Stimulated activated CD4-positive, alpha-beta T cell treated with anti-CD3 and anti-CD28 coated beads, Interleukin-2, amount 100 ng/mL, for 24 hours (primary cell): ENCODE results near the gene RAB11FIP4.

Source experiments
- DNase-seq, 2 donors: peaks; one replicate each; pipeline ENCODE4 v3.0.0-alpha.2; 2020

The RAB11FIP4 gene

DNA sequence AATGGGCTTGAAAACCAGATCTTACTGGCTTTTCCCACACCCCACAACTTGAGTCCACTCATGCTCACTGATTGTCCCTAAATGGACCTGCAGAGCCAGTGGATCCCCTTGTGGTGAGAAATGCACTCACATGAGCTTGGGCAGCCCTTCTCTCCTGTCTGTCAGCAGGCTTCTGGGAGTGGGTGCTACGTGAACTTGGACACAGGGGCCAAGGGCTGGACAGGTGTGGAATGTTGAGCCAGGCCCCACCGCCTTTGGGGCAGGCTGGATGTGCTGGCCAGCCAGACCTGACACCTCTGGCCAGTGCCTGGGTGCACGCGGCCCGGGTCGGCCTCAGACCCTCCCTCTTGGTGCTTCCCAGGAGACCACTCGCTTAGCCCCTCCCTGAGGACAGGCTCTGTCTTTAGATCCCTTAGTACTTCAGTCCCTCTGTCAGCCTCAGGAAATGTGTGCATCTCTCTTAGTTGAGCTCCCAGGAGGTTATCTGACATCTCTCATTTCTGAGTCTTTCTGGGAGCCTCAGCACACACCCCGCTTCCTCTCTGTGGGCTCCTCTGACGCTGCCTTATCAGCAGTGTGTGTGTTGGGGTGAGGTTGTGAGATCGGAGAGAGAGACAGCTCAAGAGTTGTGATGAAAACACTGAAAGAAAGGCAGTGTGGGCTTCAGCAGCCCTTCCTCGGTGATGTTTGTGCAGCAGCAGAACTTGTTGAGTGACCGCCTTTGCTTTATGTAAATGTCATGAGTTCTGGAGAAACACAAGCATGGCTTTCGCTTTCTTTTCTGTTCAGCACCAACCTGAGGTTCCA lies 117.0 kb downstream of the RAB11FIP4 start:
- peak; percentile 62 to 63 for DNase-seq

- DNase-seq = peak in 1 of 2 donors; percentile 36
Measured at GRCh38 chr17:31509095-31509804, 117.8 kb downstream of the RAB11FIP4 start.

DNA sequence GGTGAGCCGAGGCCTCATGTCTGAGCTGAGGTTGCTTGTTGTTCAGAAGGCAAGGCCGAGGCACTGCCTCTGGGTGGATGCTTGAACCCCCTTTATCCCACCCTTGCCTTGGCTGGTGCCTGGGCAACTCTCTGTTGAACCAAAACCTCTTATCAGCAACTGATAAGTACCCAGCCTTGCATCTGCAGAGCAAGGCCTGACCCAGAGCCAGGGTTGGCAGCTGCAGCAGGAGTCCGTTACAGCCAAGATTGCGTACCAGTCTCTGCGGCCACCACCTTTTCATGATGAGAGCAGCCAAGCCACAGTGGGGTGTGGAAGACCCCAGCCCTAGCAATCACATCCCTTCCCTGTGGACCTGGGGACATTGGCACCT lies 118.3 kb downstream of the RAB11FIP4 start:
- no peak for DNase-seq

DNA sequence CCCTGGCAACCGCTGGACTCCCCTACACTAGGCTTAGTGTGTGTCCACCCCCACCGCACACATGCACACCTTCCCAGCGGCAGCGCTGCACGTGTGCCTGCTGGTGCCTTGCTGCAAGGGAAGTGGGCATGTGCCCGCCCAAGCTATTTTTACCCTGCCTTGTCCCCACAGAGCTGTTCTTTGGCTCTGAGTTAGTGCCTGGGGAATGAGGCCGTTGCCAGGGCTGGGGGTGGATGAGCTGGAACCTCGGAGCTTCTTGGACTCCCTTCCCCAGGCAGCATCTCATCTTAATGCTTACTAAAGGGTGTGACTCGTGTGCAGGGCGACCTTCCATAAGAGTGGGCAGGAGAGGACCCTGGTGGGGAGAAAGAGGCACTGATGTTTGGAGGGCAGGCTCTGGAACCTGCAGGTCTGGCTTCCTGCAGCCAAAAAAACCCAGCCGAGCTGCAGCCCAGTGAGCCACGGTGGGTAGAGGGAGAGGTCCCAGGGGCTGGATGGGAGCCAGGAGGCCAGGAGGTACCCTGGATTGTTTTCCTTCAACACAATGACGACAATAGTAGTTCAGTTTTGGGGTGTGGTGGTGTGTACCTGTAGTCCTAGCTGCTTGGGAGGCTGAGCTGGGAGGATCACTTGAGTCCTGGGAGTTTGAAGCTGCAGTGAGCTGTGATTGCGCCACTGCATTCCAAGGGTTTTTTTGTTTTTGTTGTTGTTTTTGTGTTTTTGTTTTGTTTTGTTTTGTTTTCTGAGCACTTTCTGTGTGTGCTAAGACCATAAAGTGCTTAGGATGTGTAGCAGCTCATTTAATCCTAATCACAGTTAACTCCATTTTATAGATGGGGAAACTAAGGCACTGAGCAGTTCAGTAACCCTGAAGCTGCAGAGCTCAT lies 119.1 kb downstream of the RAB11FIP4 start:
- peak in 1 of 2 donors; percentile 39 for DNase-seq

DNA sequence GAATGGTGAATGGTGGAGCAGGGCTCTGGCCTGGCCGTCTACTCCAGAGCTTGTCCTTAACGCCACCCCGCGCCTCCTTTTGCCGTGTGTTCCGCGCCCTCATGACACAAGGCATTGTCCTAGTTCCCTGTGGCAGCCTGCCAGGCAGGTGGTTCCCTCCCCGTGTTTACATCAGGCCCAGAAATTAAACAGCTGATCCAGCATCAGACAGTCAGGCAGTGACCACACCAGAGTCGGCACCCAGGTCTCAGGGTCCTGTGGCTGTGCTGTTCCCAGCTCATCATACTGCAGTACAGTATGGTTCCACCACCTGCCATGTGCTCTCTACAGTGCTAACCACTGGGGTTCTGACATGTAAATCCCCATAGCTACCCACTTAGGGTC lies 119.7 kb downstream of the RAB11FIP4 start:
- no peak for DNase-seq

GRCh38 chr17:31511580-31511979 lies 120.1 kb downstream of the RAB11FIP4 start:
- no peak for DNase-seq

DNA sequence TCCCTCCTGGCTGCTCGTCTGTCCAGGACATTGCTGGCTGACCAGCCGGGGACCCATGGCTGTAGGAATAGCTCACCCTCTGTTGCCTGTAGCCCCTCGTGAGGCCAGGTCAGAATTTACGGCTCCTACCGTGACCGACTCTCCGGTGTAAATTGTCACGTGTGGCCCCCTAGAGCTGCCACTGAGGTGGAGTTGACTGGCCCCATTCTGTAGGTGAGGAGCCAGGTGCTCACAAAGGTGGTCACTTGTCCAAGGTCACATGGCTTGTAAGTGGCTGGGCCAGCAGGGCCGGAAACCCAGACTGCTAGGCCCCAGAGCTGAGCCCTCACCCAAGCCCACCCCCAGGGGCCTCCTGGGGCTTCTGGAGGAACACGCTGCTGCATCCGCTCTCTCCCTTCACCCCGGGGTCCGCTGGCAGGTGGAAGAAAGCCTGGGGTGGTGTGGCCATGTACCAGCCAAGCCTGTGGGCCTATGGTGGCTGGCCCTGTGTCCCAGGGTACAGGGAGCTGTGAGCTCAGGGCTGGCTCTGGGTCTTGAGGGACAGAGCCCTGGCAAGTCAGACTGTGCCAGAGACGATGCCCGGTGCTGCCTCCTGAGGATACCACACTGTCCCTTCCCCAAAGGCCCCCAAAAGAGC lies 120.7 kb downstream of the RAB11FIP4 start:
- DNase-seq = no peak

- DNase-seq = no peak
Measured at GRCh38 chr17:31512796-31513195, 121.3 kb downstream of the RAB11FIP4 start.

GRCh38 chr17:31513731-31514427 lies 122.4 kb downstream of the RAB11FIP4 start:
- DNase-seq = no peak

DNA sequence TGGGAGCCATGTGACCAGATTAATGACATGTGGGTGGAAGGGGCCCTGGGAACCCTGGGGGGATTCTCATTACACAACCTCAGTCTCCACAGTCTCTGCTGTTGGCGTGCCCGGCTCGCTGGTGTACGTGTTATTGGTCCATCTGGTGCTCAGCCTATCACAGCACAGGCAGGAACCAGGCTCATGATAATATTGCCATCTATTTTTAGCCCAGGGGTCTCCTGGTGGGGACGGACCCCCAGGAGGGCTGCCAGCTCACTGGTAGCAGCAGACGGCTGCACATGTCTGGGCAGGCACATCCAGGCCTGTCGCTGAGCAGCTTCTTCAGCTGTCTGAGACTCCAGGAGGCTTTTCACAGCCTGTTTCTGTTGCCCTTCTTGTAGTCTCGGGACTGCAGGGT lies 123.8 kb downstream of the RAB11FIP4 start:
- DNase-seq = no peak

GRCh38 chr17:31517524-31517923 lies 126.0 kb downstream of the RAB11FIP4 start:
- peak in 1 of 2 donors; percentile 15 for DNase-seq

GRCh38 chr17:31518478-31518877 lies 127.0 kb downstream of the RAB11FIP4 start:
- no peak for DNase-seq

DNA sequence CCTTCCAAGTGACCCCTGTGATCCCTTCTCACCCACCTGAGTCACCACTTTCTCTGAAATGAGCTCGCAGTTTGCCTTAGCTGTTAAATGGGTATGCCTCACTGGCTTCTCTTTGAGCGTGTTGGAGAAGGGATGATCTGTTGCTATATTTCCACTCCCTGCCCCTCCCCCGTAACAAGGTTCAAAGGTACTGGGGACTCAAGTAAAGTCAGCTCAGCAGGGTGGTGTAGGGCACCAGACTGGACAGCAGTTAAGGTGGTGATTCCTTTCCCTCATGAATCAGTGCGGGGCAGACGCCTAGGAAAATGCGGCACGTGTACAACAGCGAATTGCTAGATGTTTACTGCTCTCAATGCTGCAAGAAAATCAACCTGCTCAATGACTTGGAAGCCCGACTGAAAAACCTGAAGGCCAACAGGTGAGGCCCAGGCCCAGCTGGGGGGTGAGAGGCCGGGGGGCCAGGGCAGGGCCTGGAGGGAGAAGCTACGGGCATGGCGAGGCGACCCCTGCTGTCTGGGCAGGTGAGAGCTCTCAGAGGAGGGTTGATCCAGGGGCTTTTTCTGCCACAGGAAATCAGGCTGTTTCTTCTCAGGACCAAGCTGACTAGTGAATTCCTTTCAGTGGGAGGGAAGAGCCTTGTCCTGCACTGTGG lies 130.3 kb downstream of the RAB11FIP4 start:
- no peak for DNase-seq

GRCh38 chr17:31522284-31522931 lies 130.9 kb downstream of the RAB11FIP4 start:
- DNase-seq = no peak

DNA sequence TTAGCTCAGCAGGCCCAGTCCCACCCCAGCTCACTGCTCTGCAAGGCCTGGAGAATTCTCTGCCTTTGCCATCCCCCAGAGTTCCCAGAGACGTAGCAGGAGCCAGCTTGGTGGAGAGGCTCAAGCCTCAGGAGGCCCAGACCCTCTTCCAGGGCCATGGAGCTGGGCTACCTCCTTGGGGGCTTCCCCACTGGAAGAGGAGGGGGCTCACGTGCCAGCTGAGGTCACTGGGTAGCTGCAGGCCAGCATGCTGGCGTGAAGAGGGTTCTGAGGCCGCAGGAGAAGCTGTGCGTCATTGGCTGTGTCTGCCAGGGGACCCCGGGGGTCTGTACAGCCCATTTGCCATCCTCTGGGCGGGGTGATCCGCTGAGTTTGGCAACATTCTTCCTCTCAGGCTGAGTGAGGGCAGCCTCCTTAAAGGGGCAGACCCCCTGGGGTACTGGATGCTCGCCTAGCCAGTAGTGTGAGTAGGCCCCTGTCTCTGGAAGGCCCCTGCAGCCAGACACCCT lies 131.6 kb downstream of the RAB11FIP4 start:
- no peak for DNase-seq

- no peak for DNase-seq
Measured at GRCh38 chr17:31523862-31524730, 132.6 kb downstream of the RAB11FIP4 start.

- peak; percentile 95 to 96 for DNase-seq
Measured at GRCh38 chr17:31524926-31525800, 133.7 kb downstream of the RAB11FIP4 start.

- no peak for DNase-seq
Measured at GRCh38 chr17:31525801-31526549, 134.5 kb downstream of the RAB11FIP4 start.
